SK-N-SH (cell line): ENCODE results near the gene TEX22. TPM values are rescaled to one million over a fixed set of nuclear protein-coding genes. Genes with fewer than 3 reads are reported as not detected.

Experiments used
- CTCF ChIA-PET: fragments of 300-600, 350-600 bp; formaldehyde crosslinking; extraction: SDS; loops from one replicate; lab custom pipeline; 2021; lab: Yijun Ruan, JAX
- POLR2A ChIA-PET: fragments of 350-600 bp; sonication (Branson Sonifier 250); formaldehyde crosslinking; extraction: SDS; loops from one replicate; lab custom pipeline; 2020; ENCODE audit warnings: antibody characterized with exemption, inconsistent platforms; lab: Yijun Ruan, JAX
- DNase-seq: peaks from one replicate; pipeline ENCODE4 v3.0.0; 2012
- H2AFZ ChIP-seq: fragments of 200-600 bp; sonication (generic); 2 replicates; pipeline ENCODE4 v1.8.1; 2016; ENCODE audit warnings: antibody characterized with exemption, mild to moderate bottlenecking, low read depth
- H3F3A ChIP-seq: fragments of 200-600 bp; sonication (generic); replicated peaks from 2 replicates; pipeline ENCODE3; 2016; ENCODE audit warnings: antibody characterized with exemption, mild to moderate bottlenecking; ENCODE audit not compliant: insufficient read depth
- H3K27ac ChIP-seq, 2 experiments: fragments of 200-500 bp in 1 of 2; fragments of 200-600 bp in 1 of 2; sonication (Bioruptor generic) in 1 of 2; sonication (generic), shearing (Covaris generic) in 1 of 2; 2 replicates each; pipeline versions ENCODE4 v1.5.1 to v1.6.1; 2014 to 2016; ENCODE audit warnings: low read depth in 2 of 2, inconsistent platforms in 1 of 2, low read length in 1 of 2, mild to moderate bottlenecking in 1 of 2, mixed read lengths in 1 of 2
- H3K27me3 ChIP-seq: fragments of 200-600 bp; sonication (generic), shearing (Covaris generic); 2 replicates; pipeline ENCODE4 v1.6.1; 2016; ENCODE audit warnings: mixed run types; ENCODE audit not compliant: insufficient read depth
- H3K36me3 ChIP-seq, 2 experiments: fragments of 200-500 bp in 1 of 2; fragments of 200-600 bp in 1 of 2; sonication (Bioruptor generic) in 1 of 2; sonication (generic) in 1 of 2; replicated peaks in 1 of 2; 2 replicates each; pipeline versions ENCODE3 to v1.5.1; 2014 to 2016; ENCODE audit warnings: low read length in 1 of 2, mild to moderate bottlenecking in 1 of 2; ENCODE audit not compliant: insufficient read depth in 2 of 2, control insufficient read depth in 1 of 2
- H3K4me1 ChIP-seq, 2 experiments: fragments of 200-500 bp in 1 of 2; fragments of 200-600 bp in 1 of 2; sonication (Bioruptor generic) in 1 of 2; sonication (generic), shearing (Covaris generic) in 1 of 2; 2 replicates each; pipeline versions ENCODE4 v1.5.1 to v1.6.1; 2014 to 2016; ENCODE audit warnings: low read depth in 1 of 2, low read length in 1 of 2, mixed run types in 1 of 2; ENCODE audit not compliant: insufficient read depth in 2 of 2, control insufficient read depth in 1 of 2
- H3K4me2 ChIP-seq: fragments of 200-600 bp; sonication (generic), shearing (Covaris generic); 2 replicates; pipeline ENCODE4 v1.6.1; 2017; ENCODE audit warnings: mixed run types
- H3K4me3 ChIP-seq, 2 experiments: fragments of 200-500 bp in 1 of 2; fragments of 200-600 bp in 1 of 2; sonication (Bioruptor generic) in 1 of 2; sonication (generic), shearing (Covaris generic) in 1 of 2; 2 replicates each; pipeline versions ENCODE4 v1.5.1 to v1.8.1; 2014 to 2016; ENCODE audit warnings: low read depth in 2 of 2, inconsistent platforms in 1 of 2, low read length in 1 of 2, mild to moderate bottlenecking in 1 of 2, mixed read lengths in 1 of 2, moderate library complexity in 1 of 2
- H3K79me2 ChIP-seq: fragments of 200-600 bp; sonication (generic); 2 replicates; pipeline ENCODE4 v1.8.1; 2017; ENCODE audit warnings: mild to moderate bottlenecking; ENCODE audit not compliant: insufficient read depth
- H3K9ac ChIP-seq: fragments of 200-600 bp; sonication (generic); 2 replicates; pipeline ENCODE4 v1.6.1; 2017; ENCODE audit warnings: mixed run types
- H3K9me2 ChIP-seq: fragments of 200-600 bp; sonication (generic); 2 replicates; pipeline ENCODE4 v1.6.1; 2017; ENCODE audit warnings: mixed run types
- H3K9me3 ChIP-seq: fragments of 200-600 bp; sonication (generic); 2 replicates; pipeline ENCODE4 v1.6.1; 2017; ENCODE audit warnings: mixed run types, mild to moderate bottlenecking, moderate library complexity
- H4K20me1 ChIP-seq: fragments of 200-600 bp; sonication (generic); 2 replicates; pipeline ENCODE4 v1.6.1; 2017; ENCODE audit warnings: mild to moderate bottlenecking, mixed run types; ENCODE audit not compliant: insufficient read depth
- CHD2 ChIP-seq: fragments of 150-350 bp; IDR thresholded peaks from 2 replicates; pipeline ENCODE4 v1.6.1; 2018; ENCODE audit warnings: low read length; ENCODE audit not compliant: partially characterized antibody
- FOXM1 ChIP-seq: IDR thresholded peaks from 2 replicates; pipeline ENCODE4 v1.4.0; 2012; ENCODE audit warnings: low read depth, mild to moderate bottlenecking
- GATA2 ChIP-seq: sonication (generic); formaldehyde crosslinking; IDR thresholded peaks from 2 replicates; pipeline ENCODE4 v1.5.0; 2020; ENCODE audit warnings: mild to moderate bottlenecking, missing genetic modification reagents
- MEF2A ChIP-seq: IDR thresholded peaks from 2 replicates; pipeline ENCODE4 v1.4.0; 2012; ENCODE audit warnings: low read depth, borderline replicate concordance
- NFIC ChIP-seq: IDR thresholded peaks from 2 replicates; pipeline ENCODE4 v1.4.0; 2012; ENCODE audit warnings: borderline replicate concordance
- POLR2AphosphoS5 ChIP-seq: IDR thresholded peaks from 2 replicates; pipeline ENCODE4 v1.6.1; 2012; ENCODE audit warnings: low read depth, low read length
- RAD21 ChIP-seq: IDR thresholded peaks from 2 replicates; pipeline ENCODE4 v1.6.1; 2012; ENCODE audit warnings: mild to moderate bottlenecking, low read length
- SIN3A ChIP-seq: IDR thresholded peaks from 2 replicates; pipeline ENCODE4 v1.6.1; 2012; ENCODE audit warnings: low read depth, mild to moderate bottlenecking, low read length, moderate library complexity, borderline replicate concordance
- TEAD4 ChIP-seq: IDR thresholded peaks from 2 replicates; pipeline ENCODE4 v1.4.0; 2012; ENCODE audit warnings: mild to moderate bottlenecking, borderline replicate concordance; ENCODE audit not compliant: insufficient read depth
- WGBS: methylation state at CpG from one replicate; pipeline ENCODE4 v1.1.6; 2017; ENCODE audit warnings: low lambda C conversion rate; 5-methylcytosine and 5-hydroxymethylcytosine counted together
- polyA plus RNA-seq, 3 experiments: library from polyadenylated mRNA; depleted of rRNA; stranded (reverse); fragments of >200 nt; gene quantifications; 2 replicates each; pipeline ENCODE4 v1.2.3, GENCODE V29; 2012
- TF ChIP-seq, protein P1 (sequence below): IDR thresholded peaks from 2 replicates; pipeline ENCODE4 v1.4.0; 2012; ENCODE audit warnings: low read depth, borderline replicate concordance
- TF ChIP-seq, protein P2 (sequence below): IDR thresholded peaks from 2 replicates; pipeline ENCODE4; 2012
- TF ChIP-seq, protein P3 (sequence below): fragments of 150-350 bp; IDR thresholded peaks from 2 replicates; pipeline ENCODE4 v1.6.1; 2016; ENCODE audit warnings: mild to moderate bottlenecking, low read depth, low read length
- TF ChIP-seq, protein P4 (sequence below): IDR thresholded peaks from 2 replicates; pipeline ENCODE4 v1.4.0; 2012; ENCODE audit warnings: low read depth
- TF ChIP-seq, protein P5 (sequence below): fragments of 150-350 bp; IDR thresholded peaks from 2 replicates; pipeline ENCODE4 v1.6.1; 2017; ENCODE audit warnings: antibody characterized with exemption, low read length, low read depth, borderline replicate concordance

Gene TEX22
- polyA plus RNA-seq, 1 of the 3 experiments (the other 2 are of a cell fraction) = 0.26 TPM

DNA sequence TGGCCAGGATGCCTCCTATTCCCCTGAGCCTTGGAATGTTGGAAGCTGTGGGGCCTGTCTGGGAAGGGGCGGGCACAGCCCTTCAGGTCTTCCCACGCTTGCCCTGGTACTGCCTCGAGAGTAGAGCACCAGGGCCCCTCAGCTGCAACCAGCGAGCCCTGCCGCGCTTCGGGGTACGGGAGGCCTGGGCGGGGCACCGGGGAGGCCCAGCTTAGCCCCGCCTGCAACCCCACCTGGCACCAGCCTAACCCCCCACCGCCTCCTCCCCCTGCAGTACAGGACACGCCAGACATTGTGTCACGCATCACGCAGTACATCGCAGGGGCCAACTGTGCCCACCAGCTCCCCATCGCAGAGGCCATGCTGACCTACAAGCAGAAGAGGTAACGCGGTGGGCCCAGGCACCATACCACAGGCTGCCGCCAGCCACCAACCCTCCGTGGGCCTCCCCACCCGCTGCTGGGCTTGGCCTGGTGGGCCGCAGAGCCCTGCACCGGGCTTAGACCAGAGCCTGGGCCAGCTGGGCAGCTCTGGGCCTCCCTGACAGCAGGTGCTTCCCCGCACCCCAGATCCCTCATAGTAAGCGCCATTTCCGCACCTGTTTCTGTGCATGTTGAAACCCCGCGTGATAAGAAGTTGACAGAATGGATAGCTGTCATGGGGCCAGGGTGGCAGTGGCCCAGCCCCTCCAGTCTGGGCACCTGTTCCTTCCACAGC lies 13.6 kb upstream of the TEX22 start:
- Histone ChIP-seq H3K4me1 (peaks cover 0 to 2% of the 10 kb centered on the region in 2 experiments; a peak in 1 of 4 replicates), H4K20me1 (no peaks in the 10 kb centered on the region), H2AFZ (no peak overlapping the region), H3K4me2 (no peak overlapping the region), H3K4me3 (no peak overlapping the region), H3K79me2 (no peaks in the 10 kb centered on the region), H3K27me3 (no peaks in the 10 kb centered on the region), H3K9me3 (no peaks in the 10 kb centered on the region), H3K27ac (no peak overlapping the region), H3F3A (no peaks in the 10 kb centered on the region), H3K9me2 (no peaks in the 10 kb centered on the region), H3K9ac (no peak overlapping the region), H3K36me3 (peaks cover 0 to 55% of the 10 kb centered on the region in 2 experiments)
- WGBS = 97% methylated on average over 25 of the region's 29 CpGs
- DNase-seq = no peak
- ChIA-PET CTCF (interaction anchor here (1.0 to 3.4 kb wide), 4 partner anchors 13 to 105 kb away, joined by 3 to 15 read pairs (median 6); partner anchors contain the start of gene TEX22), POLR2A (no interaction called here)
- TF ChIP-seq MEF2A (no peak), NFIC (no peak), POLR2AphosphoS5 (no peak), SIN3A (no peak)

DNA sequence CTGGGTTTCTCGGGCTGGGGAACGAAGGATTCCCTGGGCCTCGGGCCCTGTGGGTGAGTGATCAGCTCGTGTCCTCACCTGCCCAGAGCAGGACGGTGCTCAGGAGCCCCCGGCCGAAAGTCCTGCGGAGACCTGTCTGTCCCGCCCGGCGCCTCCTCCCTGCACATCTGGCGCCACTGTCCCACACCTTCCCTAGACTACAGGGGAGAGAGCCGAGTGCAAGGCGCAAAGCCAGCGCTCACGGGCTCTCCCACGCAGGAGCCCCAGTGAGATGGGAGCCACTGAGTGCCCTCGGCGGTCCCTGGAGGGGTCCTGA lies 13.1 kb upstream of the TEX22 start:
- H2AFZ ChIP-seq = no peak overlapping the region
- no peaks in the 10 kb centered on the region for H3K9me3 ChIP-seq
- ChIA-PET CTCF (interaction anchor here (3.4 kb wide), 1 partner anchor 14 kb away, joined by 15 read pairs; no protein-coding TSS in a partner anchor), POLR2A (no interaction called here)
- no peak overlapping the region for H3K4me2 ChIP-seq
- H3K27ac ChIP-seq = no peak overlapping the region
- no peaks in the 10 kb centered on the region for H3K9me2 ChIP-seq
- DNase-seq = no peak
- no peak overlapping the region for H3K4me3 ChIP-seq
- TF ChIP-seq SIN3A (no peak), TEAD4 (no peak)
- no peaks in the 10 kb centered on the region for H3K27me3 ChIP-seq
- no peaks in the 10 kb centered on the region for H3F3A ChIP-seq
- H3K9ac ChIP-seq = no peak overlapping the region
- H3K4me1 ChIP-seq = peaks cover 0 to 7% of the 10 kb centered on the region in 2 experiments; a peak in 1 of 4 replicates
- no peaks in the 10 kb centered on the region for H4K20me1 ChIP-seq
- no peaks in the 10 kb centered on the region for H3K79me2 ChIP-seq
- WGBS = 93% methylated on average over 9 of the region's 19 CpGs
- peaks cover 0 to 55% of the 10 kb centered on the region in 2 experiments for H3K36me3 ChIP-seq

DNA sequence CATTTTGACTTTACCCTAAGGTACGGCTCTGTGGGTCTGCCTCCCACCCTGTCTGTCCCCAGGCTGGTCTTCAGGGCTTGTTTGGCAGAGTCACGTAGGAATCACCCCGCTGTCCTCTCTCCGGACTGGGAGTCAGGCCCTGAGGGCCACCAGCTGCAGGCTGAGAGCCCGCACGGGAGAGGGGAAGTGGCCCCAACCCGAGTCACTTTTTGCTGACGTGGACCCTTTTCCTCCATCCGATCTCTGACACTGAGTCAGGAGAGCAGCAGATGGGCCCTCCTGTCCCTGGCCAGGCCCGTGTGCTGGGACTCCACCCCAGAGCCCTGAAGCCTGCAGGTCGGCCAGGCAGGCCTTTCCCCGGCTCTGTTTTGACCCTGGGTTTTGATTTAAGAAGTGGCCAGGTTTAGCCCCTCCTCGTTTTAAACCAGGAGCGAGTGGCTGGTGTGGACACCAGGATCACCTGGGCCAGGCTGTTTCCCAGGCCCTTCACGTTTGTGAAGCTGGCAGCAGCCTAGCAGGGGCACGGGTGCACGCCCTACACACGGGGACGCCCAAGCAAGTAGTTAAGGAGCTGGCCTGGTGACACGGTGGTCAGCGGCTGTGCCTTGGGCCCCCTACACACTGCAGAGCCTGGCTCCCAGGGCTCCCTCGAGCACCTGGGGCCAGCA lies 12.5 kb upstream of the TEX22 start:
- no peak for DNase-seq
- H3K9me3 ChIP-seq = no peaks in the 10 kb centered on the region
- no peak overlapping the region for H2AFZ ChIP-seq
- no peaks in the 10 kb centered on the region for H3K27me3 ChIP-seq
- TF ChIP-seq, protein P1, sequence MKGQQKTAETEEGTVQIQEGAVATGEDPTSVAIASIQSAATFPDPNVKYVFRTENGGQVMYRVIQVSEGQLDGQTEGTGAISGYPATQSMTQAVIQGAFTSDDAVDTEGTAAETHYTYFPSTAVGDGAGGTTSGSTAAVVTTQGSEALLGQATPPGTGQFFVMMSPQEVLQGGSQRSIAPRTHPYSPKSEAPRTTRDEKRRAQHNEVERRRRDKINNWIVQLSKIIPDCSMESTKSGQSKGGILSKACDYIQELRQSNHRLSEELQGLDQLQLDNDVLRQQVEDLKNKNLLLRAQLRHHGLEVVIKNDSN = no peak
- TF ChIP-seq, protein P2, sequence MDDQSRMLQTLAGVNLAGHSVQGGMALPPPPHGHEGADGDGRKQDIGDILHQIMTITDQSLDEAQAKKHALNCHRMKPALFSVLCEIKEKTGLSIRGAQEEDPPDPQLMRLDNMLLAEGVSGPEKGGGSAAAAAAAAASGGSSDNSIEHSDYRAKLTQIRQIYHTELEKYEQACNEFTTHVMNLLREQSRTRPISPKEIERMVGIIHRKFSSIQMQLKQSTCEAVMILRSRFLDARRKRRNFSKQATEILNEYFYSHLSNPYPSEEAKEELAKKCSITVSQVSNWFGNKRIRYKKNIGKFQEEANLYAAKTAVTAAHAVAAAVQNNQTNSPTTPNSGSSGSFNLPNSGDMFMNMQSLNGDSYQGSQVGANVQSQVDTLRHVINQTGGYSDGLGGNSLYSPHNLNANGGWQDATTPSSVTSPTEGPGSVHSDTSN = no peak
- no peak for TF ChIP-seq MEF2A
- no peak for TF ChIP-seq FOXM1
- TF ChIP-seq, protein P3, sequence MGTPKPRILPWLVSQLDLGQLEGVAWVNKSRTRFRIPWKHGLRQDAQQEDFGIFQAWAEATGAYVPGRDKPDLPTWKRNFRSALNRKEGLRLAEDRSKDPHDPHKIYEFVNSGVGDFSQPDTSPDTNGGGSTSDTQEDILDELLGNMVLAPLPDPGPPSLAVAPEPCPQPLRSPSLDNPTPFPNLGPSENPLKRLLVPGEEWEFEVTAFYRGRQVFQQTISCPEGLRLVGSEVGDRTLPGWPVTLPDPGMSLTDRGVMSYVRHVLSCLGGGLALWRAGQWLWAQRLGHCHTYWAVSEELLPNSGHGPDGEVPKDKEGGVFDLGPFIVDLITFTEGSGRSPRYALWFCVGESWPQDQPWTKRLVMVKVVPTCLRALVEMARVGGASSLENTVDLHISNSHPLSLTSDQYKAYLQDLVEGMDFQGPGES = no peak
- no peak for TF ChIP-seq RAD21
- TF ChIP-seq, protein P4, sequence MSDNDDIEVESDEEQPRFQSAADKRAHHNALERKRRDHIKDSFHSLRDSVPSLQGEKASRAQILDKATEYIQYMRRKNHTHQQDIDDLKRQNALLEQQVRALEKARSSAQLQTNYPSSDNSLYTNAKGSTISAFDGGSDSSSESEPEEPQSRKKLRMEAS = no peak
- TF ChIP-seq, protein P5, sequence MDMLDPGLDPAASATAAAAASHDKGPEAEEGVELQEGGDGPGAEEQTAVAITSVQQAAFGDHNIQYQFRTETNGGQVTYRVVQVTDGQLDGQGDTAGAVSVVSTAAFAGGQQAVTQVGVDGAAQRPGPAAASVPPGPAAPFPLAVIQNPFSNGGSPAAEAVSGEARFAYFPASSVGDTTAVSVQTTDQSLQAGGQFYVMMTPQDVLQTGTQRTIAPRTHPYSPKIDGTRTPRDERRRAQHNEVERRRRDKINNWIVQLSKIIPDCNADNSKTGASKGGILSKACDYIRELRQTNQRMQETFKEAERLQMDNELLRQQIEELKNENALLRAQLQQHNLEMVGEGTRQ = no peak
- no peak for TF ChIP-seq GATA2
- TF ChIP-seq CHD2 = no peak
- no peak overlapping the region for H3K4me3 ChIP-seq
- ChIA-PET CTCF (interaction anchor here (3.4 kb wide), 1 partner anchor 15 kb away, joined by 15 read pairs; no protein-coding TSS in a partner anchor), POLR2A (no interaction called here)
- no peaks in the 10 kb centered on the region for H3K79me2 ChIP-seq
- peaks cover 0 to 7% of the 10 kb centered on the region in 2 experiments; a peak in 1 of 4 replicates for H3K4me1 ChIP-seq
- H3K9me2 ChIP-seq = no peaks in the 10 kb centered on the region
- peaks cover 0 to 55% of the 10 kb centered on the region in 2 experiments for H3K36me3 ChIP-seq
- no peaks in the 10 kb centered on the region for H3F3A ChIP-seq
- H4K20me1 ChIP-seq = no peaks in the 10 kb centered on the region
- no peak overlapping the region for H3K9ac ChIP-seq
- H3K27ac ChIP-seq = no peak overlapping the region
- WGBS = 93% methylated on average over 9 of the region's 22 CpGs
- no peak overlapping the region for H3K4me2 ChIP-seq
